GM19328 (cell line): ENCODE results near the gene PBX4.
"Not testable (repeated sequence)": the region's sequence is repeated elsewhere in the genome, so short reads cannot be mapped to it uniquely, and the experiment has no call there.

Source experiments
- ATAC-seq: cut with Tn5 transposase; IDR thresholded peaks from one replicate; pipeline ENCODE4 v1.9.1; 2021; ENCODE audit warnings: mild to moderate bottlenecking, moderate library complexity; ENCODE audit not compliant: unreplicated experiment

Gene PBX4

DNA sequence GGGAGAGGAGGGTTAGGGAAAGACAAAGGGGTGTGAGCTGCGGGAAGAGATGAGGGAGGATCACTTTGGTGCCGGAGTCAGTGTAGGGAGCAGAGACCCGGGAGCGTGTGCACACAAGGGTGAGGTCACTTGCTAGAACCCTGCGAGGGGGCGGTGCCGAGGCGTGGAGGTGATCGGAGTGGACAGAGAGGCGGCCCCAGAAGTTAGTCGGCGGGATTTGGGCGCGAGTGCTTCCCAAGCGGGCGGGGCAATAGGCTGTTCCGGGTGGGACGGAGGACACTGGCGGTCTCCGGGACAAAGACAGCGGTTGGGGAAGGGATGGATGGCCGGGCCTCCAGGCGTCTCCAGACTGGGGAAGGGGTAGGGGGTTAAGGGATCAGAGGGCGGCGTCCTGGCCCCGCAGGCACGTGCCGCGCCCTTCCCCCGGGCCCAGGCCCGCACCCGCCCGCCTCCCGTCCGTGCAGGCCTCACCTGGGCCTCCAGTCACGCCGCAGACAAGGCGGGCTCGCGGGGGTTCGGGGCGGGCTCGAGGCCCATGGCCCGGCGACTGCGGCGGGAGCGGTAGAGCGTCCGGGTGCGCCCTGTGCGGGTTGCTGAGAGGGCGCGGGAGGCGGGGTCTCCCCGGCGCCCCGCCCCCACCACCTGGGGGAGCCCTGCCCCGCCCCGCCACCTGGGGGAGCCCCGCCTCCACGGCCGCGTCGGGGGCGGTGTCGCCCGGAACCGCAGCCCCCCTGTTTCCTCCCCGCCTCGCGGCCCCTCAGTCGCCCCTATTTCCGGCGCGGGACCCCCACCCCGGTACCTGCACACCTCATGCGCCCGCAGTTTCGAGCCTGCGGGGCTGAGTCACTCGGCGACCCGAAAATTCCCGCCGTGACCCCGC is 9.4 kb upstream of the PBX4 start, which contains the start of gene LPAR2:
Gene LPAR2, minus strand, starts transcription at position 600 of the 880 bp plus-strand sequence. CDS start 945 bp downstream, outside the sequence.
- ATAC-seq: peak; percentile 66

DNA sequence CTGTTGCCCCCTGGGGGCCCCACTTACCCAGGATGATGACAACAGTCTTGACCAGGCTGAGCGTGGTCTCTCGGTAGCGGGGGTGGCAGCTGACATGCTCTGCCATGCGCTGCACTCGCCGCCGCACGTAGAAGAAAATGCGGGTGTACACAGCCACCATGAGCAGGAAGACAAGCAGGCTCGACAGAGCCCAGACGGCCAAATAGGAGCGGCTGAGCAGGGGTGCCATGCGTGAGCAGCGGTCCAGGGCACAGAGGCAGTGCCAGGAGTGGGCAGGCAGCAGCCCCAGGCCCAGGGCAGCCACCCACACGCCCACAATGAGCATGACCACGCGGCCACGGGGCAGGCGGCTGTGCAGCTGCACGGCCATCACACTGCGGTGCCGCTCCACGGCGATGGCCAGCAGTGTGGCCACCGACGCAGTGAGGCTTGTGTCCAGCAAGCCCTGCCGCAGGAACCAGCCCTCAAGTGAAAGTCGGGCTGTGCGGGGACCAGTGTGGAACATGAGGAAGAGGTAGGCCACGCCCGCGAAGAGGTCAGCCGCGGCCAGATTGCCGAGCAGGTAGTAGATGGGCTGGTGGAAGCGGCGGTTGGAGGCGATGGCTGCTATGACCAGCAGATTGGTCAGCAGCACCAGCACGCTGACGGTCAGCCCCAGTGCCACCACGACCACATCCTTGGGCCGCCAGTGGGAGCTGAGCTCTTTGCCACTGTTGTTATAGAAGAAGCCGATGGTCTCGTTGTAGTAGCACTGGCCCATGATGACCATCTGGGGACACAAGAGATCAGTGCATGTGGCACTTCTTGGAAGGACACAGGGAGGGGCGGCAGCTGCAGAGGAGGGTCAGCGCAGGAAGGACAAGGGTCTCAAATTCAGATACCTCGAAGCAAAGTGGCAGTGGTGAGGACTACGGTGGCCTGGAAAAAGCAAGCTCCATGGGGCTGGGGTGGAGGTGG is 8.3 kb upstream of the PBX4 start:
- no peak for ATAC-seq

DNA sequence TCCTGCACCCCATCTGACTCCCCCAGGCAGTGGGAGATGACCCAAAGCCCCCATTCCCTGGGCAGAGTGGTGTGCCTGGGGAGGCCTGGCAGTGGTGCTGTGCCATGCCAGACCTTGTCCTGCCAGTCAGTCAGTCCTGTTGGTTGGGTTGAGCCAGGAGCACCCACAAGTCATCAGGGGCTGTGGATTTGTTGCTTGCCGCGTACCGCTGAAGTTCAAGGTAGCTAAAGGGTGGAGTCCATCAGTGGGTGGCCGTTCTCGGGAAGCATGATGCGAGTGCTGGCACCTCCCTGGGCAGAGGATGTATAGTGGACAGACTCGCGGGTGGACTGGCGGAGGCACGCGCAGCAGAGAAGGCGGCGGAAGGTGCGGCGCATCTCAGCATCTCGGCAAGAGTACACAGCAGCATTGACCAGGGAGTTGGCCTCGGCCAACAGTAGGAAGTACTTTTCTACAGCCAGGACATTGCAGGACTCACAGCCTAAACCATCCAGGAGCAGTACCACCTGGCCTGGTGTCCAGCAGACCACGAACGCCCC is 5.6 kb upstream of the PBX4 start:
- no peak for ATAC-seq

GRCh38 chr19:19623383-19623782 is 4.9 kb upstream of the PBX4 start:
- no peak for ATAC-seq

DNA sequence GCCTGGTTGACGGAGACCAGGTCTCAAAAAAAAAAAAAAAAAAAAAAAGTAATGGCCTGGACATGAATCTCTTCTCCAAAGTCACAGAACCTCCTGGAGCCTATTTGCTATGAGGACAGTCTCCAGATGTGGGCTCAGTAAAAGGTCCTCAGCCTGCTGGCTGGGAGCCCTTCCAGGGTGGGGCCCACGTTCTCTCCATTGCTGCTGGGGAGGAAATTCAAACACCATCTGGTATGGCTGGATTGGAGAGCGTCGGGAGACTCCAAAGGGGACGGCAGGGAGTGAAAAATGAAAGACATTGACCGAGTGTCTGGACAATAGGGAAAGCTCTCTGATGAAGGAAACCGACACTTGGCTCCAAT is 1.3 kb upstream of the PBX4 start:
- no peak for ATAC-seq

GRCh38 chr19:19619181-19619848 is 828 bp upstream of the PBX4 start:
- no peak for ATAC-seq

DNA sequence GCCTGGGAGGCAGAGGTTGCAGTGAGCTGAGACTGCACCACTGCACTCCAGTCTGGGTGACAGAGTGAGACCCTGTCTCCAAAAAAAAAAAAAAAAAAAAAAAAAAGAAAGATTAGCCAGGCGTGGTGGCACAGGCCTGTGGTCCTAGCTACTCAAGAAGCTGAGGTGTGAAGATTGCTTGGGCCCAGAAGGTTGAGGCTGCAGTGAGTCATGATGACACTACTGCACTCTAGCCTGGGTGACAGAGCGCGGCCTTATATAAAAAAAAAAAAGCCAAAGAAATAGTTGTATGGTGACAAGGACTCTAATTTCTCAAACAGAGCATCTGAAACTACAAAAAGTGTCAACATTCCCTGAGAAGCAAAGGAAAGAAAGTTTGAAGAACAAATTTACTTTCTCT is 3.4 kb downstream of the PBX4 start:
- ATAC-seq: no peak

GRCh38 chr19:19613506-19613905 is 5.0 kb downstream of the PBX4 start:
- no peak for ATAC-seq

- no peak for ATAC-seq
Observed at GRCh38 chr19:19610376-19611202, 7.9 kb downstream of the PBX4 start.

GRCh38 chr19:19606686-19607085 is 11.8 kb downstream of the PBX4 start:
- ATAC-seq: not testable (repeated sequence)

DNA sequence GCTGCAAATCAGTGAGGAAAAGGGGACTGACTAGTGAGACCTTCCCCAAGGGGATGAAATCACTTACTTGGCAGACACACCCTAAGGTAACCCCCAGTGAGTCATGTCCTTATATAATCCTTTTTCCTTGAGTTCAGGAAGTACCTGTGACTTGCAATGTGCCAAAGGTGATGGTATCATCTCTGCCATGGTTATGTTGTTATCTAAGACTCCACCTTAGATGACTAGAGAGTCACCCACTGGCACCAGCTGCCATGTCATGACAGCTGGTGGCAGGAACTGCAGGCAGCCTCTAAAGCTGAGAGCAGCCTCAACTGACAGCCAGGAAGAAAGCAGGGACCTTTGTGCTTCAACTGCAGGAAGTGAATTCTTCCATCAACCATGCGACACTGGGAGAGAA is 12.5 kb downstream of the PBX4 start:
- ATAC-seq: no peak

DNA sequence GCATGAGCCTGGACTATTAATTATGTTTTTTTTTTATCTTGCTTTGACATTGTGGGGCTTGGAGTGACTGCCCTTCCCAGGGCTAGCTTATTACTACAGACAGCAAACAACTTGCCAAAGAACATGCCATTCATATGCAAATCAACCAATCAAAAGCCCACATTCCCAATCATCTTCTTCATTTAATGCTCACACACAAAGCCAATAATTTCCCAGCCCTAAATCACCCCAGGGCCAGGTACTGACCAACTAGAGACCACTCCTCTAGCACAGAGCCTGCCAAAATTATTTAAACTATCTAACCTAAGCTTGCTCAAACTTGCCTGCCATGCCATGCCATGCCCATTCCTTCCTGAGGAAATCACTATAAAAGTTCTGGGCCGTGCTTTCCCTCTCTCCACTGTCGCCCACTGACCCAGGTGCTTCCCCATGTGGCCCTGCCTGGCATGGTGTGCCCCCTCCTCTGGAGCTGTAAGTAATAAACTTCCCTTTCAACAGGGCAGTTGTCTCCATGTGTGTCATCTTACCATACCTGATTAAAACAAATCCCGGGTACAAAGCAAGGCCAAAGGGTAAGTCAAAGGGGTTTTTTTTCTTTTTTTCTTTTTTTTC is 15.7 kb downstream of the PBX4 start:
- ATAC-seq: no peak

GRCh38 chr19:19602136-19602712 is 16.3 kb downstream of the PBX4 start:
- no peak for ATAC-seq

DNA sequence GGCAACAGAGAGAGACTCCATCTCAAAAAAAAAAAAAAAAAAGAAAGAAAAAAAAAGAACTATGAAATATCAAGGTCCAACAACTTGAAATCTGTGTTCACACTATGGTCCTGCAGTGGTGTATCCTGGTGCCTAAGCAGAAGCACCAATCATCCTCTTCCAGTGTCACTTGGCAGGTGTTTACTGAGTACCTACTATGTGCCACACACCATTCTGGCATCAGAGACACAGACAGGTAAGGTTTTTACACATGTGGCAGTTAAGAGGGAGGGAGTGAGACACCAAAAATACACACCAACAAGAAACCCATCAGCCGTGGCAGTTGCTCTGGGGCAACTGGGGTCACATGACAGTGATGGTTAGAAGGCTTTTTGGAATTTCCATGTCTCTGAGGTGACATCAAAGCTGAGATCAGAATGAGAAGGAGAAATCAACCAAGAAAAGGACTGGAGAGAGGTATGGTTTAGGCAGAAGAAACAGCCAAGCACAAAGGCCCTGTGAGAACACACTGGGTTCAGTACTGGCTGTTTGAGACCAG is 17.6 kb downstream of the PBX4 start:
- ATAC-seq: no peak

DNA sequence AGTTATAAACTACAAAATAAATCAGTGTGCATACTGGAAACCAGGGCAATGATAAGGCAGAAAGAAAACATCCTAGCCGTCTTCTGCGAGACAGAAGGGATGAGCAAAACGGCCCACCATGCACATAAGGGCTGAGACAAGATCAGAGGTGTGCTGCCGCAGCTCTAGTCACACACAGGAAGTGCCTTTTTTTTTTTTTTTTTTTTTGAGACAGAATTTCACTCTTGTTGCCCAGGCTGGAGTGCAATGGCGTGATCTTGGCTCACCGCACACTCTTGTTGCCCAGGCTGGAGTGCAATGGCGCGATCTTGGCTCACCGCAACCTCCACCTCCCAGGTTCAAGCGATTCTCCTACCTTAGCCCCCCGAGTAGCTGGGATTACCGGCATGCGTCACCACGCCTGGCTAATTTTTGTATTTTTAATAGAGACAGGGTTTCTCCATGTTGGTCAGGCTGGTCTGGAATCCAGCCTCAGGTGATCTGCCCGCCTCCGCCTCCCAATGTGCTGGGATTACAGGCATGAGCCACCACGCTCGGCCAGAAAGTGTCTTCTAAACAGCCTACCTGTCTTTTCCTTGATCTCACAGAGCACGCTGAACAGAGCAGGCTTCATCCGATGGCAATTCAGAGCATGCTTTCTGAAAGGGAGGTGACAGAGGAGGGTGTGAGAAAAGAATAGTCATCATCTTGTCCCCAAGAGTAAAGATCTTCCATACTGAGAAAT is 19.6 kb downstream of the PBX4 start:
- ATAC-seq: not testable (repeated sequence)

GRCh38 chr19:19597809-19598306 is 20.6 kb downstream of the PBX4 start:
- peak; percentile 61 for ATAC-seq

GRCh38 chr19:19595171-19595701 is 23.3 kb downstream of the PBX4 start:
- ATAC-seq: no peak

DNA sequence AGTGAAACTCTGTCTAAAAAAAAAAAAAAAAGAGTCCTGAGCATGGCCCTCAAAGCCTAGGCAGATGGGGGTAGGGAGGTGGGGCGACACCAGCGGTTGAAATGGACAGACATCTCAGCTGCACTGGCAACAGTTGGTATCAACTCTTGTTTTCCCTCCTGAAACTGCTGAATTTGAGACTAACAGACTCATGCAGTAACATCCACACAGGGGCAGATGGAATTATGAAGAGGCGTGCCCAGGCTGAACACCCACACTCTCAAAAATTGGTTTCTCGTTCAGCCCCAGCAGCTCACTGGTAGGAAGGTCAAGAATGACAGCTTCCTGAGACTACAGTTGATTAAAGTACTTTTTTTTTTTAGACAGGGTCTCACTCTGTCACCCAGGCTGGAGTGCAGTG is 24.1 kb downstream of the PBX4 start:
- ATAC-seq: no peak
